ENCODE results near the gene CAMK2B. TPM values are rescaled to one million over a fixed set of nuclear protein-coding genes. Genes with fewer than 3 reads are reported as not detected.

CAMK2B gene
- polyA plus RNA-seq, 2 of the 4 experiments (the other 2 are of a cell fraction) = 0.17 TPM; not detected in 1

GRCh38 chr7:44189993-44190872 lies 135.2 kb downstream of the CAMK2B start:
- CTCF ChIA-PET = interaction anchor here (1.3 kb wide), 1 partner anchor 59 kb away, joined by 4 read pairs; no protein-coding TSS in a partner anchor
- ATAC-seq = no peak

GRCh38 chr7:44189286-44189992 lies 136.0 kb downstream of the CAMK2B start, which contains the start of gene GCK:
Gene GCK, minus strand, starts transcription at chr7:44189439. Its CDS starts 486 bp downstream, at chr7:44188953.
- ChIA-PET CTCF (interaction anchor here (1.1 to 1.3 kb wide), 2 partner anchors 11 to 58 kb away, joined by 3 to 4 read pairs; partner anchors contain the start of gene YKT6), POLR2A (no interaction called here)
- 82% methylated on average over 6 of the region's 11 CpGs for WGBS (ENCODE audit: missing lambda C conversion rate)
- Histone ChIP-seq H3K4me3 (no peak within 1 kb of the TSS), H3K9me3 (no peaks in the 10 kb centered on the region), H3K4me1 (peaks cover 17% of the 10 kb centered on the region), H3K4me2 (no peak within 1 kb of the TSS), H3K27ac (no peak within 1 kb of the TSS)
- no peak for FAIRE-seq
- DNase-seq (ENCODE audit: low read depth in 1 of 2, low spot score in 1 of 2) = no peak
- no peak for ATAC-seq
- TF ChIP-seq ESRRA (IDR thresholded peaks at IDR 0.05; ENCODE audit: borderline replicate concordance, low read length) (no peak), RCOR1 (IDR thresholded peaks at IDR 0.05; ENCODE audit: low read depth, low read length) (no peak), KDM1A (IDR thresholded peaks at IDR 0.05; ENCODE audit: low read depth) (no peak), TP53 (CRISPR knock-in tag; IDR thresholded peaks at IDR 0.05) (no peak), GATA3 (IDR thresholded peaks at IDR 0.05; ENCODE audit: borderline replicate concordance) (no peak), EHMT2 (IDR thresholded peaks at IDR 0.05; ENCODE audit: low read depth) (no peak)

More at GRCh38 chr7:44189993-44190872, 135.2 kb downstream of the CAMK2B start:
- Histone ChIP-seq H3K9me3 (no peaks in the 10 kb centered on the region), H3K4me2 (no peak overlapping the region), H3K4me3 (no peak overlapping the region), H3K4me1 (peaks cover 9% of the 10 kb centered on the region), H3K27ac (no peak overlapping the region)
- FAIRE-seq (peak; percentile 68), DNase-seq (ENCODE audit: low read depth in 1 of 2, low spot score in 1 of 2) (no peak)
- no peak for TF ChIP-seq RCOR1 (IDR thresholded peaks at IDR 0.05; ENCODE audit: low read depth, low read length)
- no peak for TF ChIP-seq KDM1A (IDR thresholded peaks at IDR 0.05; ENCODE audit: low read depth)
- TF ChIP-seq ATOH8 (CRISPR knock-in tag; IDR thresholded peaks at IDR 0.05; ENCODE audit: low read depth) = no peak
- no peak for TF ChIP-seq PHF8 (IDR thresholded peaks at IDR 0.05; ENCODE audit: borderline replicate concordance, low read depth)
- TF ChIP-seq RAD21 (conservative IDR thresholded peaks at IDR 0.05 in 1 of 2, IDR thresholded peaks at IDR 0.05 in 1 of 2) = no peak
- TF ChIP-seq NFE2L2 (conservative IDR thresholded peaks at IDR 0.05; ENCODE audit: low read length) = no peak
- TF ChIP-seq NPAS2 (CRISPR knock-in tag; IDR thresholded peaks at IDR 0.05; ENCODE audit: borderline replicate concordance) = no peak
- TF ChIP-seq HOXB5 (CRISPR knock-in tag; IDR thresholded peaks at IDR 0.05) = no peak
- no peak for TF ChIP-seq RNF2 (IDR thresholded peaks at IDR 0.05; ENCODE audit: borderline replicate concordance, low read depth)
- no peak for TF ChIP-seq ZC3H11A (IDR thresholded peaks at IDR 0.05)
- no peak for TF ChIP-seq KDM5A (IDR thresholded peaks at IDR 0.05)
- 72% methylated on average over 14 of the region's 14 CpGs for WGBS (ENCODE audit: missing lambda C conversion rate)
- POLR2A ChIA-PET = no interaction called here

- Histone ChIP-seq H3K4me2 (no peak overlapping the region), H3K4me1 (peaks cover 25% of the 10 kb centered on the region), H3K27ac (no peak overlapping the region), H3K9me3 (no peaks in the 10 kb centered on the region), H3K4me3 (no peak overlapping the region)
- TF ChIP-seq ZNF302 (CRISPR knock-in tag; IDR thresholded peaks at IDR 0.05) = no peak
- TF ChIP-seq MAFK (IDR thresholded peaks at IDR 0.05; ENCODE audit: partially characterized antibody) = no peak
- no peak for TF ChIP-seq ATOH8 (CRISPR knock-in tag; IDR thresholded peaks at IDR 0.05; ENCODE audit: low read depth)
- POLR2A ChIA-PET = no interaction called here
- WGBS (ENCODE audit: missing lambda C conversion rate) = 66% methylated on average over 16 of the region's 16 CpGs
- no peak for FAIRE-seq
- CTCF ChIA-PET = interaction anchor here (1.1 to 2.0 kb wide), 2 partner anchors 7 to 12 kb away, joined by 3 to 8 read pairs; partner anchors contain the start of gene YKT6
- no peak for DNase-seq (ENCODE audit: low read depth in 1 of 2, low spot score in 1 of 2)
- no peak for ATAC-seq
Measured at GRCh38 chr7:44188480-44189225, 136.7 kb downstream of the CAMK2B start.
